ENCODE data around the gene MCOLN3.

The MCOLN3 gene, protein sequence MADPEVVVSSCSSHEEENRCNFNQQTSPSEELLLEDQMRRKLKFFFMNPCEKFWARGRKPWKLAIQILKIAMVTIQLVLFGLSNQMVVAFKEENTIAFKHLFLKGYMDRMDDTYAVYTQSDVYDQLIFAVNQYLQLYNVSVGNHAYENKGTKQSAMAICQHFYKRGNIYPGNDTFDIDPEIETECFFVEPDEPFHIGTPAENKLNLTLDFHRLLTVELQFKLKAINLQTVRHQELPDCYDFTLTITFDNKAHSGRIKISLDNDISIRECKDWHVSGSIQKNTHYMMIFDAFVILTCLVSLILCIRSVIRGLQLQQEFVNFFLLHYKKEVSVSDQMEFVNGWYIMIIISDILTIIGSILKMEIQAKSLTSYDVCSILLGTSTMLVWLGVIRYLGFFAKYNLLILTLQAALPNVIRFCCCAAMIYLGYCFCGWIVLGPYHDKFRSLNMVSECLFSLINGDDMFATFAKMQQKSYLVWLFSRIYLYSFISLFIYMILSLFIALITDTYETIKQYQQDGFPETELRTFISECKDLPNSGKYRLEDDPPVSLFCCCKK

GRCh38 chr1:85048296-85049064 lies at the start of gene MCOLN3:
MCOLN3 (minus strand) TSS chr1:85048500; CDS start chr1:85045360, 3,140 bp downstream.
- DNase-seq (ENCODE audit: low read depth): no peak

DNA sequence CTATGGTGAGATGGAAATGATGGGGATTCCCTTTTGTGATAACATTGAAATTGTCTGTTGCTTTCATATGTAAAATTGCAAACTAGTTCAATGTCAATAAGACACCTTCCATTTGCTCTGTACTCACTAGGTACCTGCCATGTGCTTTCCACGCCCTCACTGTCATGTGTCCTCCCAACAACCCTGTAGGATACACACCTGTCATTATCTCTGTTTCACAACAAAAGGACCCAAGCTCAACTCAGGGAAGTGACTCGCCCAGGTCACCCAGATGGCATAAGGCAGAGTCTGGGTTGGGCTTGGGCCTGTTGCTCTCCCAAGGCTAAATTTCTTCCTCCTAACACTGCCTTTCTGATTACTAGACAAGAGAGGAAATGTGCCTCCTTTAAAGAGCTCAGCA lies 45.3 kb upstream of the MCOLN3 start:
- DNase-seq (ENCODE audit: low read depth): no peak

- DNase-seq (ENCODE audit: low read depth): no peak
Observed at GRCh38 chr1:85091671-85092280, 43.5 kb upstream of the MCOLN3 start.

- no peak for DNase-seq (ENCODE audit: low read depth)
Observed at GRCh38 chr1:85090225-85090624, 41.9 kb upstream of the MCOLN3 start.

GRCh38 chr1:85089203-85089602 lies 40.9 kb upstream of the MCOLN3 start:
- no peak for DNase-seq (ENCODE audit: low read depth)

DNA sequence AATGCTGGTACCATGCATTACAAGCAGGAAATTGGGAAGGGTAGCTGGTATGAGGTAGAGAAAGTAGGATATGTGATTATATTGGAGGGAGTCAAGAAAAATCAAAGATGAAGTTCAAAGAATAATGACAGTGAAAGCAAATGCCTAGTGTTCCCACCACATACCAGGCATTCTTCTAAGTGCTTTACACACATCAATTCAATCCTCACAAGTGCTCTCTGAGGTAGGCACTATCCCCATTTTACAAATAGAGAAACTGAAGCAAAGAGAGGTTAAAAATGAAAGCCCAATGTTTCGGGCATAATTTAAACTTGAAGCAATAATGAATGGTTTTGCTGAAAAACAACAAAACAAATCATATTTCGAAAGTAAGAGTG lies 40.1 kb upstream of the MCOLN3 start:
- DNase-seq (ENCODE audit: low read depth): no peak

DNA sequence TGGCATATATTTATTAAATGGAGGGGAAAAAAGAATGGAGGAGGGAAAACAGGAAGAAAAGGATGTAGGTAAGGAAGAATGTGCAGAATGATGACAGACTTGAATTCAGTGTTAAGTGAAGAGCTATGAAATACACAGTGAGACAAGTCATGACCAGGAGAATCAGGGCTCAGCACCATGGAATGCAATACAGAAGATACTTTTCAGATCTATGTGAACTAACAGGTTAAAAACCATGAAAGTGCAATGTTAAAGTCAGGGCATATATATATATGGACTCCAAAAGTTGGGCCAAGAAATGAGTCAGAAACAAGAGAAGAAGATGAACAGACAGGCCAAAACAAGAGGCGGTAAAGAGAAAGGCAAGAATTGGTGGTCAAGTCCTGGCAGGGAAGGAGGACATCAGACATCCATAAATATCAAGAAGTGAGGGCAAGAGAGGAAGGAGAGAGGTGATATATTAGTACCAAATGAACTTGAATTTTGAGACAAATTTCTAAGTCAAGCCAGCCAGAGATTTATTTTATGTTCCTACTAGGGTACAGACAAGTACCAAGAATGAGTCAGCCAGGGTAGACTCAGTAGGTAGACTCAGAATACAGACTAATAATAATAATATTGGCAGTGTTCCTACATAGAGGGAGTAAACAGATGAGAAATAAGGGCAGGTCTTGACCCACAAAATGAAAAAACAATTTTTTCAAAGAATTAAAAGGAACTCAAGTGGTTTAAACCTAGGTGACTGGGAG lies 39.5 kb upstream of the MCOLN3 start:
- no peak for DNase-seq (ENCODE audit: low read depth)

- DNase-seq (ENCODE audit: low read depth): no peak
Observed at GRCh38 chr1:85085417-85085816, 37.1 kb upstream of the MCOLN3 start.

GRCh38 chr1:85078903-85079302 lies 30.6 kb upstream of the MCOLN3 start:
- DNase-seq (ENCODE audit: low read depth): no peak

DNA sequence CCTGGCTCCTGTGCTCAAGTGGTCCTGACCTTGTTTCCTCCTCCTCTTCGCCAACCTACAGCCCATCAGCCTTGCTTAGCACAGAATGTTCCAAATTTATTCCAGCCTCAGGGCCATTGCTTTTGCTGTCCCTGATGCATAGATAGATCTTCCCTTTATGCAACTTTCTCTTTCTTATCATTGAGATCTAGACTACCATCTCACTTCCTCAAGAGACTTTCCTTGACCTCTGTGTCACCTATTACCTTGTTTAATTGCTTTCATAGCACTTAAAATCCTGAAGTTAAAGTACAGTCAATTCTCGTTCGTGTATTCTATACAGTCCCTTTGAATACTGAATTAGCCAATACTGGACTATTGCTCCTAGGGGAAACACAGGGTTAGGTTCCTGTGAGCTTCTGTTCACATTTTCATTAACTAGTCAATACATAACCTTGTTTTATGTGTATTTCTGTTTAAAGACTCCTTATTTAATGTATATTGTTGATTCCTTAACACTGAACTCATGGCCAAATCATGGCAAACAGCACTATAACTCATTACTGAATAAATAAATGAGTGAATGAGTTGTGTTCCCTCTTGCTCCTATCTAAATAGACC lies 26.2 kb upstream of the MCOLN3 start:
- DNase-seq (ENCODE audit: low read depth): no peak

DNA sequence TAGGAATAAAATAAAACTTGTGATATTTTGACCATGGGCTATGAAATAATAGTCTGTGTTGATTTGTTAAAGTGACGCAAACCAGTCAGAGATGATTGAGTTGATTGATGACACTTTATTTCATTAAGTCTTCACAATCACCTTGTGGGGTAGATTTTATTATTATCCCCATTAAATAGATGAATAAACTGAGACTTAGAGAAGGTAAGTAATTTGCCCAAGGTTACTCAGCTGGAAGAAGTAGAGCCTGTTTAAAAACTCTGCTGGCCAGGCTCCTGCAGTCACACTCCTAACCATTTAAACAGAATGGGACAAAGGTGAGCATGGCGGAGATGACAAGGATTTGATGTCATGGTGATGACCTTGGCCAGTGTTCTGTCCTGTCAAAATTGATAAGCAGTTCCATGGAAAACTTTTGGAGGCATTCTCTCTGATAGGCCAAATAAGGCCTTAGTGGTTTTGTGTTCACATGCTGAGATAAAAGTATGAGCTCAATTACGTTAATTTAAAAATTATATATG lies 22.7 kb upstream of the MCOLN3 start:
- DNase-seq (ENCODE audit: low read depth): no peak

- DNase-seq (ENCODE audit: low read depth): no peak
Observed at GRCh38 chr1:85068846-85069245, 20.5 kb upstream of the MCOLN3 start.

- DNase-seq (ENCODE audit: low read depth): no peak
Observed at GRCh38 chr1:85065550-85065949, 17.2 kb upstream of the MCOLN3 start.

- DNase-seq (ENCODE audit: low read depth): no peak
Observed at GRCh38 chr1:85062425-85063026, 14.2 kb upstream of the MCOLN3 start.

- peak; percentile 93 for DNase-seq (ENCODE audit: low read depth)
Observed at GRCh38 chr1:85061711-85062424, 13.6 kb upstream of the MCOLN3 start.

GRCh38 chr1:85060038-85060437 lies 11.7 kb upstream of the MCOLN3 start:
- no peak for DNase-seq (ENCODE audit: low read depth)

GRCh38 chr1:85059563-85059962 lies 11.3 kb upstream of the MCOLN3 start:
- no peak for DNase-seq (ENCODE audit: low read depth)

GRCh38 chr1:85058786-85059185 lies 10.5 kb upstream of the MCOLN3 start:
- DNase-seq (ENCODE audit: low read depth): no peak

- no peak for DNase-seq (ENCODE audit: low read depth)
Observed at GRCh38 chr1:85058311-85058710, 10.0 kb upstream of the MCOLN3 start.

- no peak for DNase-seq (ENCODE audit: low read depth)
Observed at GRCh38 chr1:85054664-85055063, 6.4 kb upstream of the MCOLN3 start.
